ENCODE data around the gene WDR35. TPM values are rescaled to one million over a fixed set of nuclear protein-coding genes. Genes with fewer than 3 reads are reported as not detected.
"Not testable (repeated sequence)": the region's sequence is repeated elsewhere in the genome, so short reads cannot be mapped to it uniquely, and the experiment has no call there.

WDR35 gene
- polyA plus RNA-seq, 3 donors, result 26.7 to 30.7 (median 30.6) TPM

DNA sequence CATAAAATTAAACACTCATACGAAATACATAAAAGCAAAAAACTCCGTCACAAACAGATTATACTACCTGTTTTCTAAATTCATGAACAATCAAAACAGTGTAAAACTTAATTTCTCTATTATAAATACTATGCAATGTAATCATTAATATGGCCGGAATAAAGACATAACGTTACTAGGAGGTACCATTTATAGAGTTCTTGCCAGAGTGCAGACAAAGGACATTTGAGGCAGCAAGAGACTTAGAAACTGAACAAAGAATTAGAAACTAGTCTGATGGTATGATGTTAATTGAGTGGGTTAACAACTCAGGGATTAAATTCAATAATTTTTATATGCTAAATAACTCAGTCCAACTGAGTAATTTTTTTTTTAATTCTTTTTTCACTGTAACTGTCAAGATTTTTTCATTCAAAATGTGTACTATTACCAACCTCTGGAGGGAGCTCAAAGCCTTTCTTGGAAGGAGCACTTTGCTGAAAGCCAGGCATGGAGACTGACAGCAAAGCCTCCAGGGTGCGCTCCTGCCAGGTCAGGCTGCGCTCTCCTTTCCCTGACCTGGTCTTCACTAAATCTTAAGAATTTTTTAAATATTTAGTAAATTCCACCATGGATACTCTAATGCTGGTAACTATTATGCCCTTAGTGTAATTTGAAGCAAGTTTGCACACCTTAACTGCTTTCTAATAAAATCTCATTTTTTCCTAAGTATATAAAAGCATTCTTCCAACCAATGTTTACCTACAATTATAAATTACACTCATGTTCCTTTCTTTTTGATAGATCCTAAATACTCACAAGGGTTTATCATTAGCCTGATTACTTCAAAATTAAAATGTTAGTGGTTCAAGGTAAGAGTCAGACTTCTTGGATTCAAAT, 34.1 kb downstream of the WDR35 start:
- DNase-seq (ENCODE audit: extremely low read depth in 1 of 11, low read depth in 9 of 11, low spot score in 4 of 11), result peak in 10 of 11 donors; percentile 25 to 68 (median 42)

DNA sequence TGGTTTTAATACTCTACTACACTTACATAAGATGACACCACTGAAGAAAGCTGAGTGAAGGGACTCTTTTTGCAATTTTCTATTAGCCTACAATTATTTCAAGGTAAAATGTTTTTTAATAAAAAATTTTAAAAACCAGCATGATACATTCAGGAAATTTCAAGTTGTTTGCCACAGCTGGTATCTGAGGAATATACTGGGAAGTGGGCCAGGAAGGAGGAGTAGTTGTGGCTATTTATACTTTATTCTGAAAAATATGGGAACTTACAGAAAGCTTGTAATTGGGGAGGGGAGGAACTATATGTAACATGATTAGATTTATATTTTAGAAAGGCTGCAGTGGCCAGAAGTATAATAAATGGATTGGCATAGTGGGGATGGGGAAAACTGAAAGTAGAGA, 40.8 kb downstream of the WDR35 start:
- no peak for DNase-seq (ENCODE audit: extremely low read depth in 1 of 11, low read depth in 9 of 11, low spot score in 4 of 11)

DNA sequence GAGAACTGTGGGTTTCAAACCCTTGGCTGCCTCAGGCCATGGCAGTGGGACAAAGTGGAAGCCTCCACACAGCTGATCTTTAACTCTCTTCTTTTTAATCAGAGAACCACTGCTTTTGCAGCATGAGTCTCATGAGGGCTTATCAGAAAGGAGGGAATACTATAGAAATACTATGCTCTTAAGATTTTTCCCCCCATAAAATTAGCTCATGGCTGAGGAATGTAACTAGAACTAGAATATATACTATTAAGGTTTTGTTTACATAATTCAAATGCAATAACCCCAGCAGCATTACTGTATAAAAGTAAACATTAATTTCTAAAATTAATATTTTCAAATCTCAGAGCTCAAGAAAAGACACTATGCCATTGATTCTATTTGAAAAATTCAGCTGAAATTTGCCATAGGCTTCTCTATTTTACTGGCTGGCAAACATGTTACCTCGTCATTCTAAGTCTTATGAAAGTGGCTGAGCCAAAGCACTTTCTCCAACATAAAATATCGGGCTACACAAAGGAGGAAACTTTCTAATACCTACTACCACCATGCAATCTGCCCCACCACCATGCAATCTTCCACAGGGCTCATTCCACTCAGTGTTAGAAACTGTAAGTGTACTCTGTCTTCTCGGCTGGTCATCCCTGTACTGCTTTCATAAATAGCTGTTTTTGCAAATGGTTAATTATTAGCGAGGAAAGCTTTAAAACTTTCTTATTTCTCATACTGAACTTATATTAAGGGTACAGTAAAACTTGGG, 42.5 kb downstream of the WDR35 start:
- DNase-seq (ENCODE audit: extremely low read depth in 1 of 11, low read depth in 9 of 11, low spot score in 4 of 11), result no peak

DNA sequence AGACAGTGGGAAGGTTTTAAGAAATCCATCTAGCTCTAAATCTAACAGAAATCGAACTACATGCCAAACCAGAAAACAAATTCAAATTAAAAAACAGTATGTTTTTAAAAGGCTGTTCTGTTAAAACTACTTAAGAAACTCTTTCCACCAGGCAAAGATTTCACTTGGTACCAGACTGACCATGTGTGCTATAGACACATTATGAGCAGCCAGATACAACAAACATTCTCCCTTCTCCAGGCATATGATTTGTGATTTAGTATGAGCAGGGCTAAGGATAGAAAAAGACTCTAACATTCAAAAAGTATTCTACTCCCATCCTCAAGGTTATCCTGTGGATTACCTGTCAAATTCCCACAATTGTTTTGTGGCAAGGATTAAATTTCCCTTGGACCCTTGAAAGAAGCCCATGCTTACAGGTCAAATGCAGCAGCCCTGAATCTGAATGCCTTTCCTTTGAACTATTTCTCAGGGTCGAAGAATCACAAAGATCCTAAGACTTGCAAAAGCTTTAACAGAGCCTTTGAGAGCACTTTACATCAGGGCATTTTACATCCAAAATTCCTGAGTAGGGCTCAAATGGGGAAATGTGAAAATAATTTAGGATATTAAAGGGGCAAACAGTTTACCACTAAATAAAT, 45.6 kb downstream of the WDR35 start:
- no peak for DNase-seq (ENCODE audit: extremely low read depth in 1 of 11, low read depth in 9 of 11, low spot score in 4 of 11)

DNA sequence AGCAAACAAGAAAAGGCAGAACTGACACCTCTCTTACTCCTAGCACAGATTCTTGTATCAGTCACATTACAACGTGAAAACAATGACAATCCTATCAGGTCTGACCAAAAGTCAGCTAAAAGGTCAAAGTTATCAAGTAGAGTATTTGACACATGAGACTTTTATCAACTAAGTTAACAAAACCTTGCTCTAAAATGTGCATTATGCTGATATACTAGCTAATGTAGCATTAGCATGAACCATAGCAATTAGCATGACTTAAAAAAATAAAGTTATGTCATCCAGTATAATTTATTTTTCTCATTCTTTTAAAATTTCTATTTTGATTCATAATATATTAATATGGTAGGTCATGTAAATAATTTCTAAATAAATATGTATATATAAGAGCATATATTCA, 46.7 kb downstream of the WDR35 start:
- no peak for DNase-seq (ENCODE audit: extremely low read depth in 1 of 11, low read depth in 9 of 11, low spot score in 4 of 11)

DNA sequence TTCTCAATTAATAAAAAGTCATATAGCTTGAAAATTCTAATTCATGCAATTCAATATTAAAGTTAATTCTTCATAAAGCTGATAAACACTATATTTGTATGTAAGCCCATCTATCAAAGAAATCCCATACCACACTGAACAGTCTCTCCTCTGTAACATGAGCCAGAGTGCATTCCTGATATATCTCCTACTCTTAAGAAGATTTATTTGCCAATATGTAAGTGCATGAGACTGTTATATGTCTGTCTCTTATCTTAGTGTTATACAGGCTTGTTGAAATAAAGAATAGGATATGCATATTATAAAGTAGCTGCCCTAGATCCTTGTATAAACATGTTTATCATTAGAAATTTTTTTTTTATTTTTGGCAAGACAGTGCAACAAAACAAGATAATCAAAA, 47.7 kb downstream of the WDR35 start:
- no peak for DNase-seq (ENCODE audit: extremely low read depth in 1 of 11, low read depth in 9 of 11, low spot score in 4 of 11)

DNA sequence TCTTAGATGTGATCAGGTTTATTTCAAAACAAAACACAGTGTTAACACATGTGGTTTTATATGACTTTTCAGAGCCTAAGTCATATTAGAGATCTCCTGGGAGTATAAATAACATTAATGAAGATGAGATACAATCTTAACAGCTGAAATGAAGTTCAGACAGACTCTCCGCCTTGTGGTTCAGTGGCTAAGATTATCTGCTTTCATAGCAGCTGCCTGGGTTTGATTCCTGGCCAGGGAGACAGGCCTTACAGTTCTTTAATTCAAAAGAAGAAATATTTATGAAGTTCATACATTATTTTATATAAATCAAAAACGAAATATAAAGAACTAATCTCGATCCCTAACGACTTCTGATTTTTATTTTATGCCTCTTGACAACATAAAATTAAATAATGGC, 52.9 kb downstream of the WDR35 start:
- peak in 3 of 11 donors; percentile 17 to 20 (median 18) for DNase-seq (ENCODE audit: extremely low read depth in 1 of 11, low read depth in 9 of 11, low spot score in 4 of 11)

DNA sequence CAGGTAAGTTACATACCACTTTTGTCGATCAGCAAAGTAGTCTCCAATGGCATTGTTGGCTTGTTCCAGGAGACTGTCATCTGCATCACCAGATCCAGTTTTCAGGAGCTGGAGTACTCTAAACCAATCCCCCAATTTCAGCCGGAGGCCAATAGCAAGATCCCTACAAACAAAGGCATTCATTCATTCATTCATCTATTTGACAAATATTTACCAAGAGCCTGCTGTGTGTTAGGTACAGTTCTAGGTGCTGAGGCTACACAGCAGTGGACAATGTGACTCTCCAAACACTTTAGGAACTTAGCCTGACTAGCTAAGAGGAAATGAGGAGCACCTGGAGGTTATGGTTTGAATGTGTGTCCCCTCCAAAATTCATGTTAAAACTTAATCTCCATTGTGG, 53.7 kb downstream of the WDR35 start:
- no peak for DNase-seq (ENCODE audit: extremely low read depth in 1 of 11, low read depth in 9 of 11, low spot score in 4 of 11)

DNA sequence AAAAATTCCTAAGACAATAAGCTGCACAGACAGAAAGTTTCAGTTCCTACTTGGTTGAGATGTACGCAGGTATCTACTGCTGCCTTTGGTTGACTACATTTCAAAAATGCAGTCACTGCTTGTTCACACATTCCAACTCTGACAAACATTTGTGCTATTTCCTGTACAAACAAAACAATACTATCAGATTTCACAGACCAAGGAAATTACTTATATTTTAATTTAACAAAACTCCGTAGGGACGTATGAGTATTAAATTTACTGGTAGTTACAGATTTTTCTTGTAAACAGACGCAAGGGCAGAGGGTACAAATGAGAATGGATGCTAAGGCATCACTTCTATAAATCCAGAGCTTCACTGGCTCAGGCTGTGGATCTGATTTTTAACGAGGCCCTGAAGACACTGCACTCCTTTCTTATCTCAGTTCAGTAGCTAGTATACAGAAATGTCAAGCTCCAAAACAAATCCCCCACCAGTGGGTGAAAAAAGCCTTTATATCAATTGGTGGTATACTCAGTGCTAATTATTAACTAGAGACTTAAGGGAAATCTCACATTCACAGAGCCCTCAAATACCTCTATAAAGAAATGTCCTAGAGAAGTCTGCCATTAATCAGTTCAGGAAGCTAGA, 56.4 kb downstream of the WDR35 start:
- DNase-seq (ENCODE audit: extremely low read depth in 1 of 11, low read depth in 9 of 11, low spot score in 4 of 11), result peak in 5 of 11 donors; percentile 7 to 36 (median 14)

DNA sequence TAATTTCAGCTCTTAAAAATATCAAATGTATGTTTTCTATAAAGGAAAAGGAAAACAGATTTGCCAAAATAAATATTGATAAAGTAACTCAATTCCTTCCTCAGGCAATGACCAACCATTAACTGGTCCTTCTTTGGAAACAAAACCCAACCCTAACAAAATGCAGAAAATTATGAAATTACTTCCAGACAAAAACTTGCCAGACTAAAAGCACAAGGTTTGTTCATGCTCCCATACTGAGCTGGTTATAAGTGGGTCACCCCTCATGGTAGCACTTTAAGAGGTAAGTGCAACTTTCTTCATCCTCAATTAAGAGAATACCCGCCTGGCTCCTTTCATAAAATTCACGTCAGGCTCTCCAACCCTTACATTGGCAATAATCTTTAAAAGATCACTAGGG, 57.0 kb downstream of the WDR35 start:
- DNase-seq (ENCODE audit: extremely low read depth in 1 of 11, low read depth in 9 of 11, low spot score in 4 of 11), result no peak

DNA sequence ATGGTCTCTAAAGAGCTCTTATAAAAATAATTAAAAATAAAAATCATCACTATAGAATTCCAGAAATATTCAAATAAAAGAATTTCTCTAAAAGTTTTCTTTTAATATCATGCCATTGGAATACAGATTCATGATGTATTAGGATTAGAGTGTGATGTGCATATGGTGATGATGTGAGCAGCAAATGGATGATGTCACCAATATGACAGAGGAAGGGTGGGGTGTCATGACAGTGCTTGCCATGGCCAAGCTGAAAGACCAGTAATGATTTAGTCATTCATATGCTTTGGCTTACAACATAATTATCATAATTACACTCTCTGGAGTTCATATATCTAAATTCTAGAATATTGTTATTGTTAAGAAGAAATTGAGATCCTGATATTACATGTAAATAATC, 60.7 kb downstream of the WDR35 start:
- no peak for DNase-seq (ENCODE audit: extremely low read depth in 1 of 11, low read depth in 9 of 11, low spot score in 4 of 11)

DNA sequence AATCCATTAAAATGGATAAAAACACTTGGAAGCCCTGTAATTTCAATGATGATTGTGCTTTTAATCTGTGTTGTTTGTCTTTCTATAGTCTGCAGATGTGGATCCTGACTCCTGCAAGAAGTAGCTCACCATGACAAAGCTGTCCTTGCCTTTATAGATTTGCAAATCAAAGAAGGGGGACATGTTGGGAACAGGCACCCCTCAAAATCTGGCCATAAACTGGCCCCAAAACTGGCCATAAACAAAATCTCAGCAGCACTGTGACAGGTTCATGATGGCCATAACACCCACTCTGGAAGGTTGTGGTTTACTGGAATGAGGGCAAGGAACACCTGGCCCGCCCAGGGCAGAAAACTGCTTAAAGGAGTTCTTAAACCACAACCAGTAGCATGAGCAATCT, 62.1 kb downstream of the WDR35 start:
- DNase-seq (ENCODE audit: extremely low read depth in 1 of 11, low read depth in 9 of 11, low spot score in 4 of 11), result not testable (repeated sequence)

DNA sequence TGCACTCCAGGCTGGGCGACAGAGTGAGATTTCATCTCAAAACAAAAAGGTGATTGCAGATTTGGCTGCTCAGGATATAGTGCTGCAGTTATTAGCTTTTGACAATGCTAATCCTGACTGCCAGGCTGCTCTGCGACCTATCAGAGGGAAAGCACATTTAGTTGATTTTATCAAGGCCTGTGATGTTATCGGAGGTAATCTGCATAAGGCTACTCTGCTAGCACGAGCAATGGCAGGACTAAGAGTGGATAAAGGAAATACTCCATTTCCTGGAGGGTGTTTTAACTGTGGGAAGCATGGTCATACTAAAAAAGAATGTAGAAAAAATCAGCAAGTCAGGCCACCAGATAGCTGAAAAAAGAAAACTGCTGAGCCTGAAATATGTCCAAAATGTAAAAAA, 65.4 kb downstream of the WDR35 start:
- not testable (repeated sequence) for DNase-seq (ENCODE audit: extremely low read depth in 1 of 11, low read depth in 9 of 11, low spot score in 4 of 11)

DNA sequence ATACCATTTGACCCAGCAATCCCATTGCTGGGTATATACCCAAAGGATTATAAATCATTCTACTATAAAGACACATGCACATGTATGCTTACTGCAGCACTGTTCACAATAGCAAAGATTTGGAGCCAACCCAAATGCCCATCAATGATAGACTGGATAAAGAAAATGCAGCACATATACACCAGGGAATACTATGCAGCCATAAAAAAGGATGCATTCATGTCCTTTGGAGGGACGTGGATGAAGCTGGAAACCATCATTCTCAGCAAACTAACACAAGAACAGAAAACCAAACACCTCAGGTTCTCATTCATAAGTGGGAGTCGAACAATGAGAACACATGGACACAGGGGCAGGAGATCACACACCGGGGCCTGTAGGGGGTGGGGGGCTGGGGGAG, 67.7 kb downstream of the WDR35 start:
- DNase-seq (ENCODE audit: extremely low read depth in 1 of 11, low read depth in 9 of 11, low spot score in 4 of 11), result not testable (repeated sequence)

DNA sequence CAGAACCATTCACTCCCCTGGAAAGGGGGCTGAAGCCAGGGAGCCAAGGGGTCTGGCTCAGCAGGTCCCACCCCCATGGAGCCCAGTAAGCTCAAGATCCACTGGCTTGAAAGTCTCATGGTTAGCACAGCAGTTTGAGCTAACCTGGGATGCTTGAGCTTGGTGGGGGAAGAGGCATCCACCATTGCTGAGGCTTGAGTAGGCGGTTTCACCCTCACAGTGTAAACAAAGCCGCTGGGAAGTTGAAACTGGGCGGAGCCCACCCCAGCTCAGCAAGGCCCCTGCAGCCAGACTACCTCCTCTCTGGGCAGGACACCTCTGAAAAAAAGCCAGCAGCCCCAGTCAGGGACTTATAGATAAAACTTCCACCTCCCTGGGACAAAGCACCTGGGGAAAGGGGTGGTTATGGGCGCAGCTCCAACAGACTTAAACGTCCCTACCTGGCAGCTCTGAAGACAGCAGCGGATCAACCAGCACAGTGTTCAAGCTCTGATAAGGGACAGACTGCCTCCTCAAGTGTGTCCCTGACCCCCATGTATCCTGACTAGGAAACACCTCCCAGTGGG, 73.4 kb downstream of the WDR35 start:
- DNase-seq (ENCODE audit: extremely low read depth in 1 of 11, low read depth in 9 of 11, low spot score in 4 of 11), result no peak

DNA sequence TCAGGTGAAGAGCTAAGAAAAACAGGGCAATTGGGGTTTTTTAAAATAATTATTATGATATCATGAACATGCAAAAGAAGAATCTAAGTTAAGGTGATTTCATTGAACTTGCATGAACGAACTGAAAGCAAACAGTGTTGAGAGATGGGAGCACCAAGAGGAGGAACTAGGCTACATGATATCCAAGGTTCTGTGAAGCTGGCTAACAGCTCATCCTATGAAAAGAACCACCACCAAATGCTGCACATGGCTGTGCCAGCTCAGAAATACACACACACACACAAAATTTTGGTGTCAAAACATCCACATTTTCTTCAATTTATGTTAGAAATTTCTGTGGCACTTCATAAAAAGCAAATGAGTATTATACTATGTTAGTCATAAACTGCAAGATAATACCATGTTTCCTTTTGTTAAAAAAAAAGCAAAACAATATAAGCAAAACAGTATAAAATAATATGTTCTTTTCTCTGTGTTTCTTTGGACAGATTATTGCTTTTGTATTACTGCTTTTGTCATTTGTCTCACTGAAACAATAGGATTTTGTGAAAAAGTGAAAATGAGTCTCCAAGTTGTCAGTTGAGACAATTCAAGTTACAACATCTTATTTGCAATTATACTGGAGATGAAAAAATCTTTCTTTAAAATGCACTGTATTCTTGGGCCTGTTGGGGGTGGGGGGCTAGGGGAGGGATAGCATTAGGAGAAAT, 75.5 kb downstream of the WDR35 start:
- DNase-seq (ENCODE audit: extremely low read depth in 1 of 11, low read depth in 9 of 11, low spot score in 4 of 11), result no peak

DNA sequence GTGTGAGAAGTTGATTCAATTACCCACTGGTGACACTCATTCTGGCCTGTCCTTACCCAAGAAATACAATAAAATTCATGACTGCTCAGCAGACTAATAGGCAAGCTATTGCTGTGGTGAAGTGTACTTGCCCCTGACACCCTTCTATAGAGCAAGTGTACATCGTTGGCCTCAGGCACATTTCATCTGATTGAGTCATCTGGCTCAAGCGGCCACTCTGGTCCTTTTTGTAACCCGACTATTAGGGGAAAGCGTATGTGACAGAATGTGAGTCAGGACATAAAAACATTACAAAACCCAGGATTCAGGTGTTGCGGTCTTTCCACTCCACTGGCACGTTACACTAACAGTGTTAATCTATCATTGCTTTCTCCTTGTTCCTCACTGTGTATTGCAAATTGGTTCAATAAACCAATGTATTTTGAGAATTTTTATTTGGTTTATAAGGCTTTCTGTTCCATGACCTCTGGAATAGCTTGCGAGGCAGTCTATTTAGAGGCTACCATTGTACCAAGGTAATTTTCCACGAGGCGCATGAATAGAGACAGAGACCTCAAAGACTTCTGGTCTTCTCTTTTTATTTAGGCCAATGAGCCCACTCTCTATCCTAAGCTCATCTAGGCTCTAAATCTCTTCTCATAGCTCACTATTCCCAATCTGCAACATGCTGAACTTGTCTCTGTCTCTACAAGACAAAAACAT, 77.9 kb downstream of the WDR35 start:
- DNase-seq (ENCODE audit: extremely low read depth in 1 of 11, low read depth in 9 of 11, low spot score in 4 of 11), result no peak

DNA sequence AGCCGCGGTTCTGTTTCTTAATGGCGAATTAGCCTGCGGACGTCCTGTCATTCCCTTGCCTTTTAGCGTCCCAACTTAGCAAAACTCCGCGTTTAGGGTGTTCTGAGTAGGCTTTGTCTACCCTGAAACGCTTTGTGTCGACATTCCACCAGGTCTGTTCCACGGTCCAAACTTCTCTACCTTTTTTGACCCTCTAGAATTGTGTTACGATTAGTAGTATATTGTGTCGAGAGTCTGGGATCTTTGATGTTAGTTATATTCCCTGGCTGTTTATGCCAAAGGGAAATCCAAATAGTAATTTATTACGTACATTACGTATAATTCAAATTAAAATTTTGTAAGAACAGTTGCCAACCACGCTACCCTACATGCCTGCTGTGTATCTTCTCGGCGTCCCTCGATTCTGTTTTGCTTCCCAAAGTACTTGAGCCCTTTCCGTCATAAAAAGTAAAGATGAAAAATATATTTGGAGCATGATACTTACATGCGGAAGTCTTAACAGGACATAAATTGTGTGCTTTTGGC, 87.6 kb downstream of the WDR35 start:
- DNase-seq (ENCODE audit: extremely low read depth in 1 of 11, low read depth in 9 of 11, low spot score in 4 of 11), result peak in 2 of 11 donors; percentile 14 to 25
